Calu3 (cell line): Measurements from ENCODE around the gene ACER1. TPM values are rescaled to one million over a fixed set of nuclear protein-coding genes. Genes with fewer than 3 reads are reported as not detected.
"Not testable (repeated sequence)": the region's sequence is repeated elsewhere in the genome, so short reads cannot be mapped to it uniquely, and the experiment has no call there.

Experiments
- BruUV-seq: library from RNA; stranded (reverse); fragments of 400-500 nt; replicated peaks from 2 replicates; lab custom pipeline; 2021; lab: Mats Ljungman, UMichigan
- CTCF ChIA-PET: fragments of 300-600 bp; sonication (Branson Sonifier 250); formaldehyde crosslinking; loops from one replicate; lab custom pipeline; 2022; ENCODE audit warnings: antibody characterized with exemption; lab: Charles Lee
- DNase-seq: peaks from one replicate; pipeline ENCODE4 v3.0.0; 2022
- H3K27ac Mint-ChIP-seq: one replicate; pipeline ENCODE4 v1.8.0; 2022; ENCODE audit warnings: mixed read lengths; ENCODE audit not compliant: unreplicated experiment
- H3K27me3 Mint-ChIP-seq: one replicate; pipeline ENCODE4 v1.8.0; 2022; ENCODE audit warnings: mixed read lengths; ENCODE audit not compliant: unreplicated experiment
- H3K36me3 Mint-ChIP-seq: one replicate; pipeline ENCODE4 v1.8.0; 2022; ENCODE audit warnings: mild to moderate bottlenecking, moderate library complexity, mixed read lengths; ENCODE audit not compliant: insufficient read depth, unreplicated experiment
- H3K4me1 Mint-ChIP-seq: one replicate; pipeline ENCODE4 v1.8.0; 2022; ENCODE audit warnings: mild to moderate bottlenecking, low read depth, mixed read lengths; ENCODE audit not compliant: unreplicated experiment
- H3K4me3 Mint-ChIP-seq: one replicate; pipeline ENCODE4 v1.8.0; 2022; ENCODE audit warnings: mild to moderate bottlenecking, low read depth, moderate library complexity, mixed read lengths; ENCODE audit not compliant: unreplicated experiment
- H3K9me3 Mint-ChIP-seq: one replicate; pipeline ENCODE4 v1.8.0; 2022; ENCODE audit warnings: low read depth, mixed read lengths; ENCODE audit not compliant: unreplicated experiment
- CTCF ChIP-seq: fragments of 200-600 bp; IDR thresholded peaks from one replicate; pipeline ENCODE4 v1.8.0; 2022; ENCODE audit warnings: antibody characterized with exemption; ENCODE audit not compliant: unreplicated experiment
- intact Hi-C: fragments of 100-400 bp; cut with micrococcal nuclease; formaldehyde crosslinking; loops from one replicate; pipeline ENCODE4 v1.10.0; 2022; ENCODE audit not compliant: unreplicated experiment
- total RNA-seq: library from RNA; stranded (reverse); gene quantifications from 2 replicates; pipeline ENCODE4 v1.2.3, GENCODE V29; 2022

The ACER1 gene
- total RNA-seq, 1 experiment from 2014 or later, result not detected

GRCh38 chr19:6359568-6360341 lies 26.3 kb upstream of the ACER1 start:
- H3K4me3 Mint-ChIP-seq, result no peak overlapping the region
- no peak for TF ChIP-seq CTCF
- H3K27me3 Mint-ChIP-seq, result no peaks in the 10 kb centered on the region
- no peaks in the 10 kb centered on the region for H3K9me3 Mint-ChIP-seq
- no peak overlapping the region for H3K27ac Mint-ChIP-seq
- no peak for DNase-seq
- H3K4me1 Mint-ChIP-seq, result peaks cover 9% of the 10 kb centered on the region
- BruUV-seq, result no TSS peak
- H3K36me3 Mint-ChIP-seq, result peaks cover 26% of the 10 kb centered on the region
- intact Hi-C loops, result loop anchor here (10.0 kb wide), 1 partner anchor 195 kb away; no protein-coding TSS in a partner anchor
- CTCF ChIA-PET, result interaction anchor here (0.6 kb wide), 1 partner anchor 105 kb away, joined by 3 read pairs; no protein-coding TSS in a partner anchor

- TF ChIP-seq CTCF, result no peak
- peaks cover 9% of the 10 kb centered on the region for H3K4me1 Mint-ChIP-seq
Observed at GRCh38 chr19:6358003-6358402, 24.6 kb upstream of the ACER1 start.

DNA sequence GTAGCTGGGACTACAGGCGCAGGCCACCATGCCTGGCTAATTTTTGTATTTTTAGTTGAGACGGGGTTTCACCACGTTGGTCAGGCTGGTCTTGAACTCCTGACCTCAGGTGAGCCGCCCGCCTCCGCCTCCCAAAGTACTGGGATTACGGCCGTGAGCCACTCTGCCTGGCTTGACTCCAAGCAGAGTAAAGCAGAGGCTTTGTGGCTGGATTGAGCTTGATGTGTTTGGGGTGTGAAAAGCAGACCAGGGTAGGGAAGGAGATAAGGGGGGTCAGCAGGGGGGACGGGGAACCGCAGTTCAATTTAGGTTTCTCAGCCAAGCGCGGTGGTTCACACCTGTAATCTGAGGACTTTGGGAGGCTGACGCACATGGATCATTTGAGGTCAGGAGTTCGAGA lies 23.8 kb upstream of the ACER1 start:
- Mint-ChIP-seq H3K4me1 (peaks cover 9% of the 10 kb centered on the region), H3K27me3 (no peaks in the 10 kb centered on the region), H3K27ac (no peak overlapping the region), H3K36me3 (peaks cover 14% of the 10 kb centered on the region), H3K9me3 (no peaks in the 10 kb centered on the region), H3K4me3 (no peak overlapping the region)
- intact Hi-C loops, result loop anchor here (10.0 kb wide), 1 partner anchor 192 kb away; no protein-coding TSS in a partner anchor
- BruUV-seq, result no TSS peak
- CTCF ChIA-PET, result no interaction called here
- no peak for TF ChIP-seq CTCF
- no peak for DNase-seq

More at GRCh38 chr19:6358003-6358402, 24.6 kb upstream of the ACER1 start:
- intact Hi-C loops, result loop anchor here (10.0 kb wide), 1 partner anchor 193 kb away; no protein-coding TSS in a partner anchor
- Mint-ChIP-seq H3K4me3 (no peak overlapping the region), H3K9me3 (no peaks in the 10 kb centered on the region), H3K36me3 (peaks cover 21% of the 10 kb centered on the region), H3K27ac (no peak overlapping the region), H3K27me3 (no peaks in the 10 kb centered on the region)
- CTCF ChIA-PET, result no interaction called here
- no TSS peak for BruUV-seq
- peak; percentile 8 for DNase-seq

- intact Hi-C loops, result loop anchor here (2.0 to 10.0 kb wide), 2 partner anchors 191 to 231 kb away; no protein-coding TSS in a partner anchor
- H3K36me3 Mint-ChIP-seq, H3K27me3 Mint-ChIP-seq, H3K4me1 Mint-ChIP-seq, H3K9me3 Mint-ChIP-seq, H3K4me3 Mint-ChIP-seq, CTCF ChIA-PET, DNase-seq, BruUV-seq, H3K27ac Mint-ChIP-seq: not testable (repeated sequence)
Observed at GRCh38 chr19:6355321-6356040, 22.1 kb upstream of the ACER1 start.
